ENCODE data around the gene UBTF. TPM values are rescaled to one million over a fixed set of nuclear protein-coding genes. Genes with fewer than 3 reads are reported as not detected.

The UBTF gene
- total and polyA plus RNA-seq, 2 donors (not counting 1 experiment from before 2014, with no cell fraction given), result 43.1 to 179 TPM

DNA sequence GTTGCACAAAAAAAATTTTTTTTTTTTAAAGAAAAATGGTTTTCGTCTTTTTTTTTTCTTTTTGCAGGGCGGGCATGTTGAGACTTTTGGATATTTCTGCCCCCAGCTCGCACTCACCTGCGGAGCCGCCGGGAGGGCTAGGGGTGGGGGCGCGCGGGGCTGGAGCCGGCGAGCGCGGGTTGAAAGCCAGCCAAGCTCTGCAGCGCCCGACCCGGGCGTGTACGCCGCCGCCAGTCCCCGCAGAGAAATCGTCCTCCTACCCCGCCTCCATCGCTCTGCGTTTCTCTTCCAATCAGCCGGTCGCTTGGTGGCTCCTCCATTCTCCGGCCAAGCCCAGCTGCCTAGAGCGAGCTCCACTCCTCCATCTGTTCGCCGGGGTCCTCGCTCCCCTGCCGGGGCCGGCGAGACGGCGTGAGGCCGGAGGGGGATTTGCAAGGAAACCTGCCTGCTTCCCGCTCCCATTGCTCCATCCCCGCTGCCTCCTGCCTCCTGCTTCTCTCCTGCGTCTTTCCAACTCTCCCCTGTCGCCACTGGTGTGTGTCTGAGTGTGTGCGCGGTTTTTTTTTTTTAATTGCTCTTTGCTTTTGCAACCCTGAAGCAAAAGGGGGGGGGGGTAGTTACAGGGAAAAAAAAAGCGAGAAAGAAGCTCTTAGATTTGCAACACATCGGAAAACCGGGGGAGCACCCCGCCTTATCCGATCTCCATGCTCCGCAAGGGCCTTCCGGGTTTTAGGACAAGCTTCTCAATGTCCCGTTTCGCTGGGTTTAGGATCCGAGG, 1.8 kb upstream of the UBTF start:
- POLR2A ChIA-PET, result interaction anchor here (0.6 to 7.8 kb wide), 23 partner anchors 11 to 1567 kb away, joined by 3 to 100 read pairs (median 8); partner anchors contain the start of genes ATXN7L3, GRN, HDAC5 and HEXIM1
- intact Hi-C loops (cut with micrococcal nuclease), result loop anchor here (1.0 kb wide), 1 partner anchor 103 kb away; the partner anchor contains the start of gene SLC25A39
- WGBS (ENCODE audit: insufficient coverage), result under 1% methylated on average over 49 of the region's 54 CpGs

More for the DNA sequence above, 1.8 kb upstream of the UBTF start:
- peak overlapping the region; percentile 71 for H2AFZ ChIP-seq (ENCODE audit: insufficient read depth, low read depth, low read length, poor library complexity, severe bottlenecking)
- H3K27ac ChIP-seq (ENCODE audit: low read length in 2 of 2), result peak overlapping the region; percentile 9 to 75
- H3K36me3 ChIP-seq (replicated peaks in 1 of 2; ENCODE audit: control extremely low read depth in 1 of 2, control insufficient read depth in 1 of 2, extremely low read depth in 1 of 2, insufficient read depth in 2 of 2, low read length in 1 of 2), result no peaks in the 10 kb centered on the region
- no peaks in the 10 kb centered on the region for H3K27me3 ChIP-seq (replicated peaks in 1 of 4; ENCODE audit: control extremely low read depth in 1 of 4, control insufficient read depth in 3 of 4, insufficient read depth in 4 of 4, low read length in 3 of 4)
- peak; percentile 8 for ATAC-seq (ENCODE audit: low read depth)
- H3K79me2 ChIP-seq (ENCODE audit: control insufficient read depth, insufficient read depth, low read length), result peaks cover 28% of the 10 kb centered on the region
- Mint-ChIP-seq H3K27me3 (no peaks in the 10 kb centered on the region), H3K9me3 (ENCODE audit: insufficient read depth) (no peaks in the 10 kb centered on the region), H3K4me1 (peaks cover 29% of the 10 kb centered on the region), H3K27ac (peak overlapping the region; percentile 92), H3K4me3 (peak overlapping the region; percentile 92)
- CTCF ChIA-PET, result interaction anchor here (0.6 to 5.5 kb wide), 23 partner anchors 9 to 142 kb away, joined by 3 to 62 read pairs (median 4); partner anchors contain the start of genes FAM171A2, GRN, HDAC5 and HROB
- H3K4me1 ChIP-seq (ENCODE audit: control insufficient read depth in 2 of 2, insufficient read depth in 2 of 2, low read length in 2 of 2), result peaks cover 25% of the 10 kb centered on the region in 2 donors
- DNase-seq, result peak; percentile 84
- TF ChIP-seq EZH2 (IDR thresholded peaks at IDR 0.05; ENCODE audit: borderline replicate concordance, insufficient read depth, low read depth, low read length, poor library complexity, severe bottlenecking), result no peak
- TF ChIP-seq, protein P1, sequence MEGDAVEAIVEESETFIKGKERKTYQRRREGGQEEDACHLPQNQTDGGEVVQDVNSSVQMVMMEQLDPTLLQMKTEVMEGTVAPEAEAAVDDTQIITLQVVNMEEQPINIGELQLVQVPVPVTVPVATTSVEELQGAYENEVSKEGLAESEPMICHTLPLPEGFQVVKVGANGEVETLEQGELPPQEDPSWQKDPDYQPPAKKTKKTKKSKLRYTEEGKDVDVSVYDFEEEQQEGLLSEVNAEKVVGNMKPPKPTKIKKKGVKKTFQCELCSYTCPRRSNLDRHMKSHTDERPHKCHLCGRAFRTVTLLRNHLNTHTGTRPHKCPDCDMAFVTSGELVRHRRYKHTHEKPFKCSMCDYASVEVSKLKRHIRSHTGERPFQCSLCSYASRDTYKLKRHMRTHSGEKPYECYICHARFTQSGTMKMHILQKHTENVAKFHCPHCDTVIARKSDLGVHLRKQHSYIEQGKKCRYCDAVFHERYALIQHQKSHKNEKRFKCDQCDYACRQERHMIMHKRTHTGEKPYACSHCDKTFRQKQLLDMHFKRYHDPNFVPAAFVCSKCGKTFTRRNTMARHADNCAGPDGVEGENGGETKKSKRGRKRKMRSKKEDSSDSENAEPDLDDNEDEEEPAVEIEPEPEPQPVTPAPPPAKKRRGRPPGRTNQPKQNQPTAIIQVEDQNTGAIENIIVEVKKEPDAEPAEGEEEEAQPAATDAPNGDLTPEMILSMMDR (IDR thresholded peaks at IDR 0.05), result peak; percentile 3
- H3K4me3 ChIP-seq (ENCODE audit: control extremely low read depth in 1 of 5, extremely low read depth in 1 of 5, insufficient read depth in 1 of 5, low read depth in 2 of 5, low read length in 4 of 5), result peak overlapping the region; percentile 72 to 91 (median 87)
- peak overlapping the region; percentile 92 for H3K4me2 ChIP-seq (replicated peaks; ENCODE audit: low read depth, low read length, poor library complexity, severe bottlenecking)
- H4K20me1 ChIP-seq (ENCODE audit: control insufficient read depth, insufficient read depth, low read length, poor library complexity, severe bottlenecking), result no peaks in the 10 kb centered on the region
- no peaks in the 10 kb centered on the region for H3K9me3 ChIP-seq (ENCODE audit: control extremely low read depth in 1 of 3, control insufficient read depth in 2 of 3, insufficient read depth in 1 of 3, low read length in 2 of 3)
- peak overlapping the region; percentile 82 for H3K9ac ChIP-seq (ENCODE audit: low read length)

All from B cell (primary cell).